ENCODE results near the gene ZMYM2. TPM values are rescaled to one million over a fixed set of nuclear protein-coding genes. Genes with fewer than 3 reads are reported as not detected.

ZMYM2 gene
- total and polyA plus RNA-seq, 2 of the 13 experiments (the other 11 are each of a cell fraction or from before 2014, with no cell fraction given): 22.4 to 40.8 TPM

DNA sequence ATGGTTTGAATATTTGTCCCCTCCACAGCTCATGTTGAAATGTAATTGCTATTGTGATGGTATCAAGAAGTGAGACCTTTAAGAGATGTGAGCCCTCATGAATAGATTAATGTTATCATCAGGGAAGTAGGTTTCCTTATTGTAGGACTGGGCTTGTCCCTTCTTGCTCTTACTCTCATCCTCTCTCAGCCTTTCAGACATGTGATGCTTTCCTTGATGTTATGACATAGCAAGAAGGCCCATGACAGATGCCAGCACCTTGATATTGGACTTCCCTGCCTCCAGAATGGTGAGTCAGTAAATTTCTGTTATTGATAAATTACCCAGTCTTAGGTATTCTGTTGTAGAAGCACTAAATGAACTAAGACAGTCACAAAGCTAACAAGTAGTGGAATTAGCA lies 5.7 kb upstream of the ZMYM2 start:
- ChIA-PET POLR2A (no interaction called here), CTCF (ENCODE audit: low intra/inter-chr PET ratio, low total read pairs) (no interaction called here)
- DNase-seq (ENCODE audit: low spot score): no peak
- Histone ChIP-seq H3K4me1 (ENCODE audit: insufficient read depth, low read length) (no peaks in the 10 kb centered on the region), H2AFZ (ENCODE audit: low read length) (no peak overlapping the region), H3K9ac (ENCODE audit: insufficient read depth, low read depth, low read length) (no peak overlapping the region), H4K20me1 (ENCODE audit: insufficient read depth, low read length) (no peaks in the 10 kb centered on the region), H3K27me3 (ENCODE audit: control insufficient read depth in 1 of 2, insufficient read depth in 2 of 2, low read length in 2 of 2) (no peaks in the 10 kb centered on the region; a peak in 1 of 5 replicates), H3K9me3 (ENCODE audit: low read length) (no peaks in the 10 kb centered on the region), H3K36me3 (replicated peaks in 1 of 2; ENCODE audit: control insufficient read depth in 1 of 2, insufficient read depth in 2 of 2, low read length in 2 of 2) (no peaks in the 10 kb centered on the region), H3K4me3 (replicated peaks in 1 of 3; ENCODE audit: insufficient read depth in 1 of 3, low read depth in 2 of 3, low read length in 3 of 3) (no peak overlapping the region), H3K79me2 (ENCODE audit: insufficient read depth, low read length) (no peaks in the 10 kb centered on the region), H3K4me2 (ENCODE audit: low read depth, low read length) (no peak overlapping the region), H3K27ac (ENCODE audit: extremely low read length, insufficient read depth, low read length) (no peak overlapping the region)
- no TSS peak for BruUV-seq (replicated peaks)
- no peak for ATAC-seq
- no peak for TF ChIP-seq ZNF460 (CRISPR knock-in tag; IDR thresholded peaks at IDR 0.05; ENCODE audit: borderline replicate concordance)
- TF ChIP-seq MZF1 (CRISPR knock-in tag; IDR thresholded peaks at IDR 0.05; ENCODE audit: borderline replicate concordance): no peak
- TF ChIP-seq ZNF225 (CRISPR knock-in tag; IDR thresholded peaks at IDR 0.05): no peak
- FAIRE-seq: no peak
- intact Hi-C loops (cut with micrococcal nuclease; ENCODE audit: unreplicated experiment) (no loop called here), in situ Hi-C loops (cut with HindIII; ENCODE audit: extremely low pct_ligation_motif_present, low pct_unique_long_range_greater_than_20kb) (no loop called here)

DNA sequence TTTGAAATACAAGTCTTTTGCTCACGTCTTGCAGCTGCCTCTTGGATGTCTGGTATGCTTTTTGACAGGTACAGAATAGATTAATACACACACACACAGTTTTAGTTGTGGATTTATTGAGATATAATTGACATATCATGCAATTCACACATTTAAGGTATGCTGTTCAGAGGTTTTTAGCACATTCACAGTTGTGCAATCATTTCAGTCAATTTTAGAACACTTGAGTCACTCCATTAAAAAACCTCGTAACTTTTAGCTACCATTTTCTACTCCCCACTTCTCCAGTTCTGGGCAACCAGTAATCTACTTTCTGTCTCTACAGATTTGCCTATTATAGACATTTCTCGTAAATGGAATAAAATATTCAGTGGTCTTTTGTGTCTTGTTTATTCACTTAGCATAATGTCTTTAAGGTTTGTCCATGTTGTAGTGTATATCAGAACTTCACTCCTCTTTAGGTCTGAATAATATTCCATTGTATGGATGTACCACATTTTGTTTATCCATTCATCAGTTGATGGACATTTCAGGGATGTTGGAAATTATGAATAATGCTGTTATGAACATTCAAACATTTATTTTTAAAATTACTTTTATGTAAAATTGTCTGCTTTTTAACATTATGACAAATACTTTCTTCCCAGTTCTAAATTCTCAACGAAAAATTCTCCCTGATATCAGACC lies 2.5 kb upstream of the ZMYM2 start:
- no peak overlapping the region for H3K4me2 ChIP-seq (ENCODE audit: low read depth, low read length)
- BruUV-seq (replicated peaks): no TSS peak
- H3K9me3 ChIP-seq (ENCODE audit: low read length): no peaks in the 10 kb centered on the region
- POLR2A ChIA-PET: no interaction called here
- ATAC-seq (no peak), DNase-seq (ENCODE audit: low spot score) (no peak), FAIRE-seq (no peak)
- in situ Hi-C loops (cut with HindIII; ENCODE audit: extremely low pct_ligation_motif_present, low pct_unique_long_range_greater_than_20kb): no loop called here
- no peak overlapping the region for H3K4me3 ChIP-seq (replicated peaks in 1 of 3; ENCODE audit: insufficient read depth in 1 of 3, low read depth in 2 of 3, low read length in 3 of 3)
- H3K79me2 ChIP-seq (ENCODE audit: insufficient read depth, low read length): peaks cover 15% of the 10 kb centered on the region
- peaks cover 0 to under 1% of the 10 kb centered on the region in 2 experiments; a peak in 1 of 5 replicates for H3K36me3 ChIP-seq (replicated peaks in 1 of 2; ENCODE audit: control insufficient read depth in 1 of 2, insufficient read depth in 2 of 2, low read length in 2 of 2)
- no peak overlapping the region for H3K9ac ChIP-seq (ENCODE audit: insufficient read depth, low read depth, low read length)
- 43% methylated on average over 4 of the region's 4 CpGs for WGBS (ENCODE audit: low lambda C conversion rate)
- CTCF ChIA-PET (ENCODE audit: low intra/inter-chr PET ratio, low total read pairs): no interaction called here
- no peak overlapping the region for H3K27ac ChIP-seq (ENCODE audit: extremely low read length, insufficient read depth, low read length)
- intact Hi-C loops (cut with micrococcal nuclease; ENCODE audit: unreplicated experiment): loop anchor here (5.0 kb wide), 1 partner anchor 174 kb away; the partner anchor contains the start of gene PSPC1
- no peak overlapping the region for H2AFZ ChIP-seq (ENCODE audit: low read length)
- TF ChIP-seq NKX3-1 (CRISPR knock-in tag; IDR thresholded peaks at IDR 0.05) (no peak), ZKSCAN8 (CRISPR knock-in tag; IDR thresholded peaks at IDR 0.05; ENCODE audit: borderline replicate concordance) (no peak)
- H4K20me1 ChIP-seq (ENCODE audit: insufficient read depth, low read length): peaks cover 8% of the 10 kb centered on the region
- H3K27me3 ChIP-seq (ENCODE audit: control insufficient read depth in 1 of 2, insufficient read depth in 2 of 2, low read length in 2 of 2): no peaks in the 10 kb centered on the region; a peak in 2 of 5 replicates
- peaks cover 9% of the 10 kb centered on the region for H3K4me1 ChIP-seq (ENCODE audit: insufficient read depth, low read length)
